GM19452 (cell line): ENCODE results near the gene SPINK14.

ENCODE experiments used
- ATAC-seq: cut with Tn5 transposase; IDR thresholded peaks from one replicate; pipeline ENCODE4 v1.9.1; 2021; ENCODE audit not compliant: unreplicated experiment

SPINK14 gene

GRCh38 chr5:148193202-148193601 lies 24.9 kb downstream of the SPINK14 start:
- ATAC-seq = no peak

GRCh38 chr5:148201151-148201550 lies 32.8 kb downstream of the SPINK14 start:
- ATAC-seq = no peak

GRCh38 chr5:148202531-148203203 lies 34.3 kb downstream of the SPINK14 start, which contains the start of gene SPINK6:
Gene SPINK6 (plus strand): TSS chr5:148203042. CDS start chr5:148203097, 55 bp downstream.
- ATAC-seq = no peak

GRCh38 chr5:148205044-148205806 lies 36.9 kb downstream of the SPINK14 start:
- ATAC-seq = no peak

- no peak for ATAC-seq
These were observed 37.5 kb downstream of the SPINK14 start for GRCh38 chr5:148205865-148206264.

GRCh38 chr5:148206620-148207019 lies 38.3 kb downstream of the SPINK14 start:
- no peak for ATAC-seq

- no peak for ATAC-seq
These were observed 39.9 kb downstream of the SPINK14 start for GRCh38 chr5:148208226-148208625.

- ATAC-seq = no peak
These were observed 40.9 kb downstream of the SPINK14 start for GRCh38 chr5:148209151-148209770.

GRCh38 chr5:148214665-148215185 lies 46.4 kb downstream of the SPINK14 start:
- ATAC-seq = no peak

- no peak for ATAC-seq
These were observed 53.2 kb downstream of the SPINK14 start for GRCh38 chr5:148221508-148221907.

GRCh38 chr5:148224117-148224742 lies 55.9 kb downstream of the SPINK14 start:
- no peak for ATAC-seq
